GM19455 (cell line): ENCODE measurements around the gene TPRG1.

ENCODE experiments used
- ATAC-seq: cut with Tn5 transposase; IDR thresholded peaks from one replicate; pipeline ENCODE4 v1.9.1; 2021; ENCODE audit not compliant: unreplicated experiment

TPRG1 gene

GRCh38 chr3:189165092-189165612 is 6.6 kb upstream of the TPRG1 start:
- no peak for ATAC-seq

DNA sequence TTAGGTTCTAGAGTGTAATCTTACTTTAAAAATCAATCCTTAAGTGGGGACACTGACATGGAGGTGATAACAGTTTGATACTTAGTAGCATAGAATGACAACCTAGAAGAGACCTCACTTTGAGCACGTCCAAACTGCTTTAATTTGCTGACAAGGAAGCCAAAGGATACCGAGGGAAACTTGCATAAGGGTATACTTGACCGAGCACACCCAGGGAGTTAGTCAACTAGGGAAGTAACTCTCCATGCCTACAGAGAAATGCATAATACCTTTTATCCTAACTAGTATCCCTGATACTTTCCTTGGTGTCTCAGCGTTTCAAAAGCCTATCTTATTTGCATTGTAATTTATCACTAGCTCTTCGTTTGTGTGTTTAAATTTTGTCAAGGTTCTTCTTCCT is 5.5 kb upstream of the TPRG1 start:
- ATAC-seq = no peak

DNA sequence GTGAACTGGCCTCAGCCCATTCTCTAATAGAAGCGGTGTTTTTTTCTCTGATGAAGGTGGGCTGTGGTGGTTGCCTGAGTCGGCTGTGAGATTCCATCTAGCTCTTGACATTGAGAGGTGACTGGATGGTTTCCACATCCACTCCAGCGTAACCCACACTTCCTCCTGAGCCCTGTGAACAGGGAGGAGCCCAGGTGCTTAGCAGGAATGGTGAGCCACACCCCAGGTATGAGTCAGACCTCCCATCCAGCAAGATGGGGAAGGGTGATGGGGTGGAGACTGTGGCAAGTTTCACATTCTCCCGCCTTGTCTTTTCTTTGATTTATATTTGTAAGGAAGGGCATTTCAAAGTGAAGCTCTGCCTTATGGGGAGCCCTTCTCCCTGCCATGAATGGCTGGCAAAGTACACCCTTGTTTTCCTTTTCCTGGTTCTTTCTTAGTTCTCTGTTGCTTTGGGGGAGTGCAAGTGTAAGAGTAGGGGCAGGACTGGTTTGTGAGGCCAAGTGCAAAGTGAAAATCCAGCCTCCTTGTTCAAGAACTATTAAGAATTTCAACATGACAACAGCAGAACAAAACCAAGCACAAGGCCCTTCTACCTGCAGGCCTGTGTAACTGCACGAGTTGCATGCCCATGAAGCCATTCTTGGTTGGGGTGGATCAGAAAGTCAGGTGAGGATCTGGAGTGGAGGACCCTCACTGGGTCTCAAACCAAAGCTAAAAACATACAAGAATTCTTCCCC is 4.6 kb upstream of the TPRG1 start:
- ATAC-seq = no peak

DNA sequence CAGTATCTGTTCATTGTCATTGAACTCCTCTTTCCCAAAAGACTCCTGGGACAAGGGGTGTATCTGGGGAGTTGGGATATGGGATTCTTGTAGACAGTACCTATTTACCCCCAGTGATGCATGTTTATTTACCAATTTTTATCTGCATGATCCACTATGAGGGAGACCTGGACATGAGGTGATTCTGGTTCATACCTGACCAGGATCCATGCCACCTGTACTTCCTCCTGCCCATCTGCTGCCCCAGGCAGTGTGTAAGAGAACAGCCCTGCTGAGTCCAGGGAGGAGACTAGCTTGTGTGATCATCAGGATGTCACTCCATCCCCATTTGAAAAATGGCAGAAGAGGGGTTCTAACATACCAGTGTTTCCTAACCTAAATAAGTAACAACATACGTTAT is 3.1 kb upstream of the TPRG1 start:
- ATAC-seq = no peak

- no peak for ATAC-seq
Observed at GRCh38 chr3:189169728-189170127, 2.0 kb upstream of the TPRG1 start.

DNA sequence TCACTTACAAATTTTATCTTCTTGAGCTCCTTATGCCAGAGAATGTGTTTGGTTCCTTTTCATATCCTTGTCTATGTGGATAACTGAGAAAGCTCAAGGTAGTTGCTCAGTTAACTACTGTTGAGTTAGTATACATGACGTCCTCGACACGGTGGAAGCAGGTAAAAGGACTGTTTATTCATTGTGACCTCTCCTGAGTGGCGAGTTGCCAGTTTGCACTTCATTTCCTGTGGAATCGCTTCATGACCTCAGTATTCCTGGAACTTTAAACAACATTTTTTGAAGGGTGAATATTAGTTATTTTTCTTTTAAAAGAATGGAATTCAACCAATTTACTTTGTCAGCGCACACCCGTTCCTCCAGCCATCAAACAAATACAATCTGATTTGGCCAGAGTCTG is 1.2 kb upstream of the TPRG1 start:
- no peak for ATAC-seq

DNA sequence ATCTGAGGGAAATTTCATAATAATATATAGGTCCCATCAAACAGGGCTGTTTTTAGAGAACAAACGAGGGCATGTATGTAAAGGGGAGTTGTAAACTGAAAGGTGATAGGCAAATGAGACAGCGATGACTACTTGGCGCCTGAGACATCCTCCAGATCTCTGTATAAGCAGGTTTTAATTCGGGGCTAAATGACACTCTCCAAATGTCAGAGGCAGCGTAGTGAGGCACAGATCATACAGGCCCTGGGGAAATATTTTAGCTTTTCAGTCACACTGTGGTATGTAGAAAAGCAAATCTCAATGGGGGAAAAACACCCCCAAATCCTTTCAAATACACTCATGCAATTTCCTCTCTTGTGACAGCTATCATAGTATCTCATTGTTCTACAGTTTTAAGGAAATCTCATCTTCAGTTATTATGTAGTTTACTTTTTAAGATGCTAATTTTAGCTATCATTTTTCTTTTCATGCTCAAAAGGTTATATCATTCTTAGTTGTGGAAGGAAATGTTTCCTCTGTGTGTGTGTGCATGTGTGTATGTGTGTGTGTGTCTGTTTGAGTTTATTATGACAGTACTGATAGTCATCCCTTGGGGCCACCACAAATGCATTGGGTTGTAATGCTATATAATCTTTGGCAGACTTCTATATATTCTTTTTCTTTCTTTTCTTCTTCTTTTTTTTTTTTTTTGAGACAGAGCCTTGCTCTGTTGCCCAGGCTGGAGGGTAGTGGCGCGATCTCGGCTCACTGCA is 1.1 kb downstream of the TPRG1 start:
- no peak for ATAC-seq

- no peak for ATAC-seq
Observed at GRCh38 chr3:189184566-189184965, 12.8 kb downstream of the TPRG1 start.

DNA sequence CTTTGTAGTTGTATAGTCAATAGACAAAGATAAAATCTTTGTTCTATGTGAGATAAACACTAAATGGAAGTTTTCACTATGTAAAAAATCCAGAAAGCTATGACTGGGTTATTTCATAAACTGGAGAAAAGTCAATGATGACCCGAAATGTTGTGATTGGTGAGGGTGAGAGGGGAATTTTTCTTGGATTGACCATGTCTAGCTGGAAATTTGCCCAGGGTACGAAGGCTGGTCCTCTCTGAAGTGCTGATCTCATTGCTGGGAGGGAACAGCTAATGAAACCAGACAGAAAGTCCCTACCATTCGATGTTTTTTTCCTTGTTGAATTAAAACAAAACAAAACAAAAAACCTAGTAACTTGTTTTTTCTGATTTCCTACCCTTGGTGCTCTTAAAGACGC is 14.3 kb downstream of the TPRG1 start:
- no peak for ATAC-seq

GRCh38 chr3:189188466-189188865 is 16.7 kb downstream of the TPRG1 start:
- ATAC-seq = no peak

GRCh38 chr3:189192725-189193124 is 21.0 kb downstream of the TPRG1 start:
- ATAC-seq = no peak

DNA sequence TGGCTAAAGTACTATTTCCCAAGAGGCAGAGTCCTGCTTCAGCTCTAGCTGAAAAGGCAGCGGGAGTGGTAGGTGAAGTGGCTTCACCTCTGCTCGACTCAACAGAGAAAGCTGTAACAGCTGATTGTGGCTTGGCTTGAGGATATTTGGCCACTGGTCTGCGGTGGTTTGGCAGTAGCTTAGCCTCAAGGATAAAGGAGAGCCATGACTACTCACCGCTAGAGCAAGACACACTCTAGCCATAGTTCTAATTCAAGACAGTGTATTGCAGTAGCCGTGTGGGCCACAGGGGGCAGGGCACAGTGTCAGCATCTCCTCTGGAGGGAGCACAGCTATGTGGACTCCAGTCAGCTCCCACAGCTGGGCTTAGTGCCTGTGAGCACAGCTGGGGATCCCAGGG is 23.5 kb downstream of the TPRG1 start:
- no peak for ATAC-seq

- no peak for ATAC-seq
Observed at GRCh38 chr3:189202106-189202505, 30.3 kb downstream of the TPRG1 start.

- no peak for ATAC-seq
Observed at GRCh38 chr3:189202583-189202982, 30.8 kb downstream of the TPRG1 start.

- no peak for ATAC-seq
Observed at GRCh38 chr3:189204167-189204866, 32.5 kb downstream of the TPRG1 start.

DNA sequence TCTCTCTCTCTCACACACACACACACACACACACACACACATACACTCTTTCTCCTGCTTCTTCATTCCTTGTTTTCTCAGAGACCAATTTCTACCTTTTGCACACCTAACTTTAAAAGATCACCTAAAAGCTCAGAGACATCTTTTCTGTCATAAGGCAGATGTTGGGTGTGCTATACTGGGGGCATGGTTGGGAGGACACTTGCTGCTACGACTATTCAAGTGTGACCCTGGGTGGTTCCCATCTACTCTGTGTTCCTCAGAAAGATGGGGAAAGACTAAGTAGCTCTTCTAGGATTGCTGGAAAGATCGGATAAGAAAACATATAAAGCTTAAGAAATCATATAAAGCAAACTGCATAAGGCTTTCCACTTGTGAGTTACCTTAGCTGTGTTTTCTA is 33.2 kb downstream of the TPRG1 start:
- ATAC-seq = no peak

- ATAC-seq = no peak
Observed at GRCh38 chr3:189210251-189210770, 38.5 kb downstream of the TPRG1 start.

DNA sequence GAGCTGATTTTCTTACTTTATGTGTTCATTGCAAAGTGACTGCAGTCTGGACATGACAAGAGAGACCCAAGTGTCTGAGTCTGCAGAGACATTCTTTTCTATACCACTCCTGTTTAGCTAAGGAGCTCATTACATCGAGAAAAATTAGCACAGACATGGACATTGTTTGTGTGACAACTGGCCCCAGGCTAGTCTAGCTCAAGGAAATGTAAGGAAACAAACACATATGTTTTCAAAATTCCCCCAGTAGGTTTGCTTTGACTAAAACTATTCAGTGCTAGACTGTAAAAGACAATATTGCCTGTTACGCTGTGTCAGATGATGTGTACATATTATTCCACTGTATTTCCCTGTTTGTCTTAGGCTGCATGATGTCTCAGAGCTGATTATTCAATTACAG is 40.9 kb downstream of the TPRG1 start:
- no peak for ATAC-seq

- ATAC-seq = no peak
Observed at GRCh38 chr3:189214651-189215050, 42.9 kb downstream of the TPRG1 start.

- ATAC-seq = no peak
Observed at GRCh38 chr3:189222927-189223636, 51.3 kb downstream of the TPRG1 start.

DNA sequence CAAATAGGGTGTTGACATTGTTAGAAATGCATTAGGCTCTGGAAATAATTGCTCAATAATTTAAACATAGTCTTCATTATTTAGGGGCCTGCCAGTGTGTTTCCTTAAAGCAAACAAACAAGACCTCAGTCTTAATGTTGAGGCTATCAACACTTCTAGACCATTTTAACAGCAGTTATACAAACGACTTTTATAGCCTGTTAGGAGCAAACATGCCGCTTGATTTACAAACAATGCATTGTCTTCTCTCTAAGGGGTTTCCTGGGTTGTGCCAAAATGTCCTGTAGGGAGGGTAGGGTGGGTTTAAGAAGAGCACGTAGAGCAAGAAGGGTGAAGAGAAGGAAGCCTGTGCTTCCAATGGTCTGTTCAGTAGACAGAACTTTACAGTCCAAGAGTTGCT is 53.7 kb downstream of the TPRG1 start:
- no peak for ATAC-seq
